SK-N-SH treated with all-trans-retinoic acid at 6 μM for 48 hours (cell line): ENCODE measurements around the gene RBM23.

Experiments used
- ATAC-seq: fragments of 200-7000 bp; cut with Tn5 transposase; 3 replicates; pipeline ENCODE4 v1.9.1; 2020; ENCODE audit warnings: mild to moderate bottlenecking, moderate library complexity
- ARNTL ChIP-seq: fragments of 450-650 bp; formaldehyde crosslinking; IDR thresholded peaks from 2 replicates; pipeline ENCODE4 v1.5.0; 2020; ENCODE audit warnings: low read depth, mild to moderate bottlenecking, moderate library complexity, borderline replicate concordance
- CREB5 ChIP-seq: fragments of 250-450 bp; sonication (Bioruptor Pico); IDR thresholded peaks from 2 replicates; pipeline ENCODE4 v1.5.1; 2020; ENCODE audit warnings: low read depth, mild to moderate bottlenecking, moderate library complexity
- CSDC2 ChIP-seq: fragments of 250-450 bp; sonication (Bioruptor Pico); IDR thresholded peaks from 2 replicates; pipeline ENCODE4 v1.5.0; 2020; ENCODE audit warnings: mild to moderate bottlenecking, moderate library complexity
- CSRNP3 ChIP-seq: fragments of 250-450 bp; sonication (Bioruptor Pico); IDR thresholded peaks from 2 replicates; pipeline ENCODE4 v1.5.1; 2021; ENCODE audit warnings: mild to moderate bottlenecking, moderate library complexity
- ESRRG ChIP-seq: fragments of 250-450 bp; sonication (Bioruptor Pico); IDR thresholded peaks from 2 replicates; pipeline ENCODE4 v1.6.1; 2021; ENCODE audit warnings: mild to moderate bottlenecking
- GLIS3 ChIP-seq: fragments of 250-450 bp; sonication (Bioruptor Pico); IDR thresholded peaks from 2 replicates; pipeline ENCODE4 v1.5.0; 2020; ENCODE audit warnings: mild to moderate bottlenecking, moderate library complexity
- ISL1 ChIP-seq: fragments of 250-450 bp; sonication (Bioruptor Pico); IDR thresholded peaks from 2 replicates; pipeline ENCODE4 v2.1.2; 2022; ENCODE audit warnings: mild to moderate bottlenecking, moderate library complexity
- OSR1 ChIP-seq: fragments of 250-450 bp; sonication (Bioruptor Pico); IDR thresholded peaks from 2 replicates; pipeline ENCODE4 v1.8.0; 2022; ENCODE audit warnings: moderate library complexity, mild to moderate bottlenecking, inconsistent platforms
- POU6F1 ChIP-seq: fragments of 250-450 bp; sonication (Bioruptor Pico); IDR thresholded peaks from 2 replicates; pipeline ENCODE4 v1.8.0; 2021; ENCODE audit warnings: low read depth, mild to moderate bottlenecking, moderate library complexity, borderline replicate concordance
- PPARA ChIP-seq: fragments of 250-450 bp; sonication (Bioruptor Pico); IDR thresholded peaks from 2 replicates; pipeline ENCODE4 v1.5.0; 2020; ENCODE audit warnings: mild to moderate bottlenecking, borderline replicate concordance
- SNAI2 ChIP-seq: fragments of 250-450 bp; sonication (Bioruptor Pico); IDR thresholded peaks from 2 replicates; pipeline ENCODE4 v1.5.0; 2020; ENCODE audit warnings: mild to moderate bottlenecking, moderate library complexity
- TOX ChIP-seq: fragments of 250-450 bp; sonication (Bioruptor Pico); IDR thresholded peaks from 2 replicates; pipeline ENCODE4 v1.8.0; 2021; ENCODE audit warnings: mild to moderate bottlenecking, moderate library complexity, borderline replicate concordance
- TSHZ2 ChIP-seq: fragments of 250-450 bp; sonication (Bioruptor Pico); IDR thresholded peaks from 2 replicates; pipeline ENCODE4 v1.5.0; 2020; ENCODE audit warnings: mild to moderate bottlenecking, moderate library complexity
- ZFP3 ChIP-seq: fragments of 250-450 bp; sonication (Bioruptor Pico); IDR thresholded peaks from 2 replicates; pipeline ENCODE4 v1.5.0; 2020; ENCODE audit warnings: mild to moderate bottlenecking, moderate library complexity
- ZFP30 ChIP-seq: fragments of 450-650 bp; formaldehyde crosslinking; IDR thresholded peaks from 2 replicates; pipeline ENCODE4 v1.5.0; 2022; ENCODE audit warnings: mild to moderate bottlenecking, moderate library complexity
- ZNF565 ChIP-seq: fragments of 450-650 bp; formaldehyde crosslinking; conservative IDR thresholded peaks from 2 replicates; pipeline ENCODE4 v1.5.0; 2020; ENCODE audit warnings: low read depth, mild to moderate bottlenecking, moderate library complexity
- ZNF70 ChIP-seq: fragments of 450-650 bp; formaldehyde crosslinking; IDR thresholded peaks from 2 replicates; pipeline ENCODE4 v1.5.0; 2020; ENCODE audit warnings: mild to moderate bottlenecking, moderate library complexity
- ZNF8 ChIP-seq: fragments of 450-650 bp; formaldehyde crosslinking; IDR thresholded peaks from 2 replicates; pipeline ENCODE4 v1.5.0; 2020; ENCODE audit warnings: mild to moderate bottlenecking, moderate library complexity

Gene RBM23

GRCh38 chr14:22846811-22847307, 72.1 kb downstream of the RBM23 start:
- TF ChIP-seq SNAI2 (CRISPR knock-in tag) (no peak), POU6F1 (CRISPR knock-in tag) (no peak), ESRRG (CRISPR knock-in tag) (no peak), ZFP30 (CRISPR knock-in tag) (no peak), ZFP3 (CRISPR knock-in tag) (no peak), CREB5 (CRISPR knock-in tag) (no peak), ZNF565 (CRISPR knock-in tag) (no peak), PPARA (no peak), TSHZ2 (CRISPR knock-in tag) (no peak), ISL1 (CRISPR knock-in tag) (no peak)
- TF ChIP-seq, all 23 proteins: peak for 0
- ATAC-seq = no peak

GRCh38 chr14:22845821-22846625, 72.9 kb downstream of the RBM23 start:
- TF ChIP-seq GLIS3 (CRISPR knock-in tag) (no peak), ISL1 (CRISPR knock-in tag) (no peak), CSRNP3 (no peak), POU6F1 (CRISPR knock-in tag) (no peak), TSHZ2 (CRISPR knock-in tag) (no peak), PPARA (no peak), ARNTL (CRISPR knock-in tag) (no peak), SNAI2 (CRISPR knock-in tag) (no peak), CSDC2 (CRISPR knock-in tag) (no peak), TOX (no peak), ZFP30 (CRISPR knock-in tag) (no peak), ZNF8 (CRISPR knock-in tag) (no peak), ZNF565 (CRISPR knock-in tag) (no peak), CREB5 (CRISPR knock-in tag) (no peak), ZFP3 (CRISPR knock-in tag) (no peak), ZNF70 (no peak), ESRRG (CRISPR knock-in tag) (no peak), OSR1 (CRISPR knock-in tag) (no peak)
- ATAC-seq = no peak
